GM21723 (cell line): ENCODE measurements around the gene TWF1.
A peak's percentile ranks its signal among the peaks of the same experiment; 100 is the strongest.
"Not testable (repeated sequence)": the region's sequence is repeated elsewhere in the genome, so short reads cannot be mapped to it uniquely, and the experiment has no call there.

Source experiments
- ATAC-seq: cut with Tn5 transposase; IDR thresholded peaks from one replicate; pipeline ENCODE4 v1.9.1; 2021; ENCODE audit warnings: mild to moderate bottlenecking, moderate library complexity; ENCODE audit not compliant: unreplicated experiment

The TWF1 gene

GRCh38 chr12:43806737-43807072 lies 588 bp upstream of the TWF1 start:
- no peak for ATAC-seq

GRCh38 chr12:43805149-43805859 lies 813 bp downstream of the TWF1 start:
- ATAC-seq: peak; percentile 20

- ATAC-seq: no peak
Observed at GRCh38 chr12:43797561-43798217, 8.4 kb downstream of the TWF1 start.

GRCh38 chr12:43795716-43796280 lies 10.3 kb downstream of the TWF1 start:
- ATAC-seq: no peak

GRCh38 chr12:43789941-43790340 lies 16.2 kb downstream of the TWF1 start:
- ATAC-seq: no peak

GRCh38 chr12:43786899-43787693 lies 19.0 kb downstream of the TWF1 start:
- no peak for ATAC-seq

- ATAC-seq: no peak
Observed at GRCh38 chr12:43776498-43776897, 29.6 kb downstream of the TWF1 start.

- no peak for ATAC-seq
Observed at GRCh38 chr12:43766291-43766690, 39.8 kb downstream of the TWF1 start.

- ATAC-seq: no peak
Observed at GRCh38 chr12:43764528-43764927, 41.6 kb downstream of the TWF1 start.

GRCh38 chr12:43763769-43764168 lies 42.3 kb downstream of the TWF1 start:
- ATAC-seq: no peak

GRCh38 chr12:43762596-43762995 lies 43.5 kb downstream of the TWF1 start:
- ATAC-seq: no peak

- no peak for ATAC-seq
Observed at GRCh38 chr12:43761500-43761899, 44.6 kb downstream of the TWF1 start.

- ATAC-seq: no peak
Observed at GRCh38 chr12:43760396-43760795, 45.7 kb downstream of the TWF1 start.

GRCh38 chr12:43758728-43759563 lies 47.2 kb downstream of the TWF1 start, which contains the start of the genes IRAK4 and PUS7L:
TSS of gene IRAK4 (plus strand) at chr12:43758951. CDS start at chr12:43768112, 9,161 bp downstream.
TSS of gene PUS7L (minus strand) at chr12:43758790. CDS start at chr12:43755245, 3,545 bp downstream.
- ATAC-seq: peak; percentile 96

GRCh38 chr12:43758247-43758727 lies 47.8 kb downstream of the TWF1 start:
- ATAC-seq: peak; percentile 1

GRCh38 chr12:43754015-43754414 lies 52.1 kb downstream of the TWF1 start:
- no peak for ATAC-seq

GRCh38 chr12:43751360-43751759 lies 54.8 kb downstream of the TWF1 start:
- ATAC-seq: not testable (repeated sequence)

- no peak for ATAC-seq
Observed at GRCh38 chr12:43750814-43751213, 55.3 kb downstream of the TWF1 start.

GRCh38 chr12:43749016-43749415 lies 57.1 kb downstream of the TWF1 start:
- no peak for ATAC-seq

- no peak for ATAC-seq
Observed at GRCh38 chr12:43744826-43745225, 61.3 kb downstream of the TWF1 start.
